Right atrium auricular region (tissue), 2 donors: ENCODE results near the gene PKIB. TPM values are rescaled to one million over a fixed set of nuclear protein-coding genes. Genes with fewer than 3 reads are reported as not detected.

Experiments used
- DNase-seq: peaks from one replicate; pipeline ENCODE4 v3.0.0-alpha.2; 2019; ENCODE audit warnings: low spot score
- H3K27ac ChIP-seq, 2 donors: fragments of 200-600 bp; sonication (generic); 1 replicate in 1 of 2; 2 replicates in 1 of 2; pipeline ENCODE4 v1.5.1; 2016 to 2019
- H3K27me3 ChIP-seq, 2 donors: fragments of 200-600 bp; sonication (generic); one replicate each; pipeline versions ENCODE4 v1.5.1 to v1.6.0; 2017 to 2019
- H3K36me3 ChIP-seq: fragments of 200-600 bp; sonication (generic); one replicate; pipeline ENCODE4 v1.5.1; 2016
- H3K4me1 ChIP-seq, 2 donors: fragments of 200-600 bp; sonication (generic); one replicate each; pipeline versions ENCODE4 v1.5.1 to v1.6.0; 2017 to 2019
- H3K4me3 ChIP-seq, 2 donors: fragments of 200-600 bp; sonication (generic); 1 replicate in 1 of 2; 2 replicates in 1 of 2; pipeline ENCODE4 v1.5.1; 2017 to 2019; ENCODE audit warnings: mild to moderate bottlenecking in 1 of 2, moderate library complexity in 1 of 2
- H3K9me3 ChIP-seq, 2 donors: fragments of 200-600 bp; sonication (generic); one replicate each; pipeline ENCODE4 v1.5.1; 2019
- CTCF ChIP-seq, 2 donors: fragments of 200-600 bp; sonication (generic); IDR thresholded peaks; one replicate each; pipeline ENCODE4 v1.5.1; 2019; ENCODE audit warnings: antibody characterized with exemption in 2 of 2
- total RNA-seq, 2 donors: library from RNA; depleted of rRNA; stranded (reverse); fragments of >200 nt; gene quantifications; one replicate each; pipeline ENCODE4 v1.1.0, GENCODE V29; 2016

The PKIB gene
- total RNA-seq, 2 donors from 2014 or later, result not detected

DNA sequence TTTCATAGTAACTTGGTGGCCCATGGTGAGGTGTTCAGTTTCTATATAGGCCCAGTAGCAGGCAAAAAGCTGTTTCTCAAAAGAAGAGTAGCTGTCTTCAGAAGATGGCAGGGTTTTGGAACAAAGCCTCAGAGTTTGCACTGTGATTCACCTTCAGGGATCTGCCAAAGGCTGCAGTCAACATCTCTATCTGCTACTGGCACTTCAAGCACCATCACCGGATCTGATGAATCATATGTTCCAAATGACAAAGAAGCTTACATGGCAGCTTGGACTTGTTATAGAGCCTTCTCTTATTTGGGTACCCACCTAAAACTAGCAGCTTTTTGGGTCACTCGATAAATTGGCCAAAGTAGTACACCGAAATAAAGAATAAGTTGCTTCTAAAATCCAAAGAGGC is 39.5 kb downstream of the PKIB start:
- H3K36me3 ChIP-seq, result no peaks in the 10 kb centered on the region
- no peak overlapping the region for H3K27ac ChIP-seq
- no peak for TF ChIP-seq CTCF (IDR thresholded peaks at IDR 0.05)
- H3K9me3 ChIP-seq, result no peaks in the 10 kb centered on the region
- no peaks in the 10 kb centered on the region for H3K4me1 ChIP-seq
- DNase-seq, result no peak
- H3K4me3 ChIP-seq, result no peak overlapping the region
- H3K27me3 ChIP-seq, result no peaks in the 10 kb centered on the region

GRCh38 chr6:122650403-122650802 is 40.2 kb downstream of the PKIB start:
- Histone ChIP-seq H3K27me3 (no peaks in the 10 kb centered on the region), H3K4me1 (no peaks in the 10 kb centered on the region), H3K36me3 (no peaks in the 10 kb centered on the region), H3K4me3 (no peak overlapping the region), H3K27ac (no peak overlapping the region), H3K9me3 (no peaks in the 10 kb centered on the region)
- no peak for DNase-seq
- no peak for TF ChIP-seq CTCF (IDR thresholded peaks at IDR 0.05)

DNA sequence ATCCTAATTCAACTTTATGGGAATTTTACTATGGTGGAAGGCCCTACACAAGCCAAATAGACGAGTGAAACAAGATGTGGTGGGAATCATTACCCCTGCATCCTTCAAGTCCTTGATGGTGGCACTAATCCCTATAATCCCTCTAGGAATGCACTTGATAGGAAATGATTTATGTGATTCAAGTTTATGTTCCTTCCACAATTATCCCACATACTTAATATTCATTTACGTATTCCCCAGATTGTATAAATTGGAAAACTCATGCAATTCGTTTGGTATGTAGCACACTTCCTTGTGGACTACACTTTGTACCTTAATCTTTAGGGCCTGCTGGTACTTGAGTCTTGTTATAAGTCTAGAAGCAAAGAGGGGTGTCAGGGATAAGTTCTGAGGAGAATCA is 40.8 kb downstream of the PKIB start:
- Histone ChIP-seq H3K36me3 (no peaks in the 10 kb centered on the region), H3K4me1 (no peaks in the 10 kb centered on the region), H3K27ac (no peak overlapping the region), H3K27me3 (no peaks in the 10 kb centered on the region), H3K9me3 (no peaks in the 10 kb centered on the region), H3K4me3 (no peak overlapping the region)
- no peak for DNase-seq
- no peak for TF ChIP-seq CTCF (IDR thresholded peaks at IDR 0.05)

DNA sequence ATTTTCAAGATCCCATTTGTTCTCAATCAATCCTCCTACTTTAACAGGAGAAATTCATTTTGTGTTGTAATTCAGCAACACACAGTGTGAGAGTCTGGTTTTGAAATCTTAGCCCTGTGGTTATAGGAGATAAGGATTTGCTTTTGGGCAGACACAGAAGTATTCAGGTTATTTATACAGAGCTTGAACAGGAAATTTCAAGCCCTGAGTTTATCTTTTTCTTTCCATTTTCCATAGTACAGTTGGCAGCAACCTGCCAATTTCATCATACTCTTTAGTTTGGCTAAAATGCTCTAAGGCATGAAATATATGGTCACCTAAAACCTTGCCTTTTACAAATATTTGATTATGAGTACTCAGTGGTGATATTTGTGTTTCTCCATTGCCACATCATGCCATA is 41.4 kb downstream of the PKIB start:
- no peak for TF ChIP-seq CTCF (IDR thresholded peaks at IDR 0.05)
- Histone ChIP-seq H3K27ac (no peak overlapping the region), H3K27me3 (no peaks in the 10 kb centered on the region), H3K4me3 (no peak overlapping the region), H3K4me1 (no peaks in the 10 kb centered on the region), H3K36me3 (no peaks in the 10 kb centered on the region), H3K9me3 (no peaks in the 10 kb centered on the region)
- DNase-seq, result no peak

GRCh38 chr6:122652431-122652830 is 42.2 kb downstream of the PKIB start:
- no peak overlapping the region for H3K27ac ChIP-seq
- no peaks in the 10 kb centered on the region for H3K4me1 ChIP-seq
- H3K27me3 ChIP-seq, result no peaks in the 10 kb centered on the region
- DNase-seq, result no peak
- no peaks in the 10 kb centered on the region for H3K9me3 ChIP-seq
- no peak overlapping the region for H3K4me3 ChIP-seq
- no peak for TF ChIP-seq CTCF (IDR thresholded peaks at IDR 0.05)
- H3K36me3 ChIP-seq, result no peaks in the 10 kb centered on the region

DNA sequence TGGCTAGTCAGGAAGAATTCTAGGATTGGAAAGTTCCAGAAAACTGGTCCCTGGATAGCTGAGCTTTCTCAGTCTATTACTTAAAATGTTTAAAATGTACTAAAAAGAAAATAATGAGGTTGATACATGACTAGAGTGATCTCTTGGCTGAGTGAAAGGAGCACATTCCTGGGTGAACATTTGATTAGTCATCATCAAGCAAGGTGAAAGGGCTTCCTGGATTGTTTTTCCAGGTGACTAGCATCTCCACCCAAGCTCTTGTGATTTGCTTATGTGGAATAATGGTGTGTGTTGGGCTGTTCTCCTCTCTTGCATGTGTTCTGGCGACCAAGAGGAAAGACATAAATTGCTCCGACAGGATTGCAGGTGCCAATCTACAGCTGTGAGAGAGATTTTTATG is 42.9 kb downstream of the PKIB start:
- no peak for DNase-seq
- no peaks in the 10 kb centered on the region for H3K9me3 ChIP-seq
- H3K27ac ChIP-seq, result no peak overlapping the region
- TF ChIP-seq CTCF (IDR thresholded peaks at IDR 0.05), result no peak
- no peak overlapping the region for H3K4me3 ChIP-seq
- no peaks in the 10 kb centered on the region for H3K27me3 ChIP-seq
- H3K36me3 ChIP-seq, result no peaks in the 10 kb centered on the region
- no peaks in the 10 kb centered on the region for H3K4me1 ChIP-seq
